Loucy (cell line): ENCODE measurements around the gene C11orf58.

ENCODE experiments used
- CTCF ChIP-seq: fragments of 200-600 bp; sonication (generic); conservative IDR thresholded peaks from 2 replicates; pipeline ENCODE4 v1.5.1; 2014; ENCODE audit warnings: mild to moderate bottlenecking, antibody characterized with exemption, low read length
- EZH2phosphoT487 ChIP-seq: fragments of 200-600 bp; IDR thresholded peaks from 2 replicates; pipeline ENCODE4 v1.6.1; 2018; ENCODE audit warnings: antibody characterized with exemption, mild to moderate bottlenecking, moderate library complexity, borderline replicate concordance

GRCh38 chr11:16767137-16767536 lies 28.7 kb downstream of the C11orf58 start:
- TF ChIP-seq CTCF: no peak
- no peak for TF ChIP-seq EZH2phosphoT487
